GM19193 (cell line): Measurements from ENCODE around the gene SLC27A2.

Source experiments
- POLR2A ChIP-seq: IDR thresholded peaks from 4 replicates; pipeline ENCODE4 v1.6.1; 2011; ENCODE audit not compliant: insufficient read depth, insufficient read length; ENCODE audit errors: extremely low read depth

The SLC27A2 gene

GRCh38 chr15:50181969-50182218, at the start of gene SLC27A2:
Gene SLC27A2, plus strand, starts transcription at chr15:50182196. Its CDS starts 232 bp downstream, at chr15:50182428.
- no peak for TF ChIP-seq POLR2A

GRCh38 chr15:50134524-50135024, 47.4 kb upstream of the SLC27A2 start:
- TF ChIP-seq POLR2A, result no peak

- no peak for TF ChIP-seq POLR2A
Measured at GRCh38 chr15:50135031-50135551, 46.9 kb upstream of the SLC27A2 start.

- TF ChIP-seq POLR2A, result no peak
Measured at GRCh38 chr15:50137330-50137761, 44.6 kb upstream of the SLC27A2 start.

GRCh38 chr15:50137893-50138292, 44.1 kb upstream of the SLC27A2 start:
- TF ChIP-seq POLR2A, result no peak

GRCh38 chr15:50138391-50138790, 43.6 kb upstream of the SLC27A2 start:
- no peak for TF ChIP-seq POLR2A

- no peak for TF ChIP-seq POLR2A
Measured at GRCh38 chr15:50140098-50140497, 41.9 kb upstream of the SLC27A2 start.

- TF ChIP-seq POLR2A, result no peak
Measured at GRCh38 chr15:50140983-50141382, 41.0 kb upstream of the SLC27A2 start.

GRCh38 chr15:50141856-50142255, 40.1 kb upstream of the SLC27A2 start:
- no peak for TF ChIP-seq POLR2A

- TF ChIP-seq POLR2A, result no peak
Measured at GRCh38 chr15:50143255-50143860, 38.6 kb upstream of the SLC27A2 start.

- no peak for TF ChIP-seq POLR2A
Measured at GRCh38 chr15:50144341-50145120, 37.5 kb upstream of the SLC27A2 start.

- no peak for TF ChIP-seq POLR2A
Measured at GRCh38 chr15:50145451-50145872, 36.5 kb upstream of the SLC27A2 start.

GRCh38 chr15:50146632-50147031, 35.4 kb upstream of the SLC27A2 start:
- TF ChIP-seq POLR2A, result no peak

- no peak for TF ChIP-seq POLR2A
Measured at GRCh38 chr15:50148362-50148963, 33.5 kb upstream of the SLC27A2 start.

- no peak for TF ChIP-seq POLR2A
Measured at GRCh38 chr15:50149090-50149489, 32.9 kb upstream of the SLC27A2 start.

- no peak for TF ChIP-seq POLR2A
Measured at GRCh38 chr15:50150349-50150748, 31.6 kb upstream of the SLC27A2 start.
